Pancreas (tissue), 10 donors: Measurements from ENCODE around the gene SNRK. TPM values are rescaled to one million over a fixed set of nuclear protein-coding genes. Genes with fewer than 3 reads are reported as not detected.
A peak's percentile ranks its signal among the peaks of the same experiment; 100 is the strongest.

Source experiments
- ATAC-seq, 4 donors: fragments of 200-7000 bp; cut with Tn5 transposase; one replicate each; pipeline versions ENCODE4 v1.8.0 to v1.9.1; 2020; ENCODE audit warnings: mild to moderate bottlenecking in 4 of 4, moderate library complexity in 4 of 4
- DNase-seq, 6 donors: peaks; one replicate each; pipeline ENCODE4 v3.0.0-alpha.2; 2020
- FAIRE-seq: peaks from 2 replicates; lab custom pipeline; 2012; peaks lifted over from hg19 to GRCh38; lab: Jason Lieb, UNC
- H3K27ac ChIP-seq, 4 donors: fragments of 200-600 bp; sonication (generic); 1 replicate in 3 of 4; 2 replicates in 1 of 4; pipeline versions ENCODE4 v1.5.0 to v1.8.0; 2020
- H3K27me3 ChIP-seq, 4 donors: fragments of 200-600 bp; one replicate each; pipeline ENCODE4 v1.8.0; 2021
- H3K36me3 ChIP-seq, 3 donors: fragments of 200-600 bp; sonication (generic) in 1 of 3; one replicate each; pipeline versions ENCODE4 v1.5.0 to v1.8.0; 2020 to 2021
- H3K4me1 ChIP-seq, 3 donors: fragments of 200-600 bp; one replicate each; pipeline ENCODE4 v1.8.0; 2021
- H3K4me3 ChIP-seq, 4 donors: fragments of 200-600 bp; sonication (generic) in 2 of 4; one replicate each; pipeline versions ENCODE4 v1.5.0 to v1.8.0; 2020 to 2021
- H3K9me3 ChIP-seq, 4 donors: fragments of 200-600 bp; one replicate each; pipeline ENCODE4 v1.8.0; 2021
- WGBS, 2 donors: extraction: QIAGEN DNeasy Blood & Tissue Kit; methylation state at CpG; one replicate each; pipeline ENCODE4 v1.1.7; 2013; 5-methylcytosine and 5-hydroxymethylcytosine counted together
- intact Hi-C, 3 donors: fragments of 100-400 bp; cut with DNase I; formaldehyde crosslinking; loops; one replicate each; pipeline versions ENCODE4 v1.11.1 to v1.14.2; 2022
- polyA plus RNA-seq, 2 donors: library from polyadenylated mRNA; stranded (reverse); fragments of 200-250 nt; gene quantifications; one replicate each; pipeline ENCODE4 v1.2.3, GENCODE V29; 2013
- total RNA-seq, 6 donors: library from RNA; stranded (reverse); fragmentation: NEBNext Ultra II Directional in 4 of 6; extraction: Animal tissue kit (Norgen Biotek cat#: 25700) in 4 of 6; gene quantifications; one replicate each; pipeline versions ENCODE4 v1.2.1 to v1.2.4, GENCODE V29; 2021 to 2023
- TF ChIP-seq, protein P1 (sequence below), 4 donors: fragments of 200-600 bp; sonication (generic) in 3 of 4; IDR thresholded peaks; one replicate each; pipeline versions ENCODE4 v1.5.0 to v1.8.0; 2021; ENCODE audit warnings: antibody characterized with exemption in 4 of 4
- donor health status: healthy with polysubstance abuse.
- donor health status: DM: no; HTN: no; CAD: no; lungs with moderate emphysema.
- donor health status: DM: no; HTN: no; CAD: no.
- donor health status: control.
- donor health status: control.
- donor health status: Bipolar disorder and iron deficiency.
- donor health status: DM: yes; HTN: yes; CAD: no.
- donor health status: DM: no; HTN: no; CAD: no.
- donor health status: DM: no; HTN: no; CAD: no.
- donor health status: DM: yes; HTN: yes; CAD: no.

The SNRK gene
- total and polyA plus RNA-seq, 8 donors, result 6.3 to 24.2 (median 17.2) TPM

DNA sequence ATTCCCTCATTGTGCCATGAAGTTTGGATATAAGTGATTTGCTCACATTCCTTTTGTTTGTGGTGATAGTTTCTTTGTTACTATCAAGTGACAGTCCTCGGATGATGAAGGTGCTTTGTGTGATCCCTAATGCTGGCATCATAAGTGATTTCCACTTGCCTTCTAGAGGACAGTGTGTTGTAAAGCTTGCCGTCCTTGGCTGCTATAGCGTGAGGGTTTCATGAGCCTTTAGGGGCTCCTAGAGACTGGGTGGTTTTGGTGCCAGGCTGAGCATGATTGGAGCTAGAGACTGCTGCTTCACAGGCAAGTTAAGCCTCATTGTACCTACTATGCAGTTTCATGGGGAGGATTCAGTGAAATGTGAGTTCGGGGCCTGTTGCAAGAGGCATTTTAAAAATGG, 12.4 kb downstream of the SNRK start:
- Histone ChIP-seq H3K27ac (peak overlapping the region in 1 of 4 donors; percentile 4), H3K27me3 (no peaks in the 10 kb centered on the region), H3K4me3 (no peak overlapping the region), H3K9me3 (no peaks in the 10 kb centered on the region), H3K36me3 (peaks cover 0 to 4% (median 0%) of the 10 kb centered on the region in 3 donors), H3K4me1 (peaks cover 65 to 78% (median 69%) of the 10 kb centered on the region in 3 donors)
- ATAC-seq (peak in 2 of 4 donors; percentile 6 to 13), DNase-seq (no peak), FAIRE-seq (no peak)
- intact Hi-C loops, result no loop called here
- WGBS, 2 donors, result 46 to 53% methylated on average over 4 of the region's 4 CpGs
- TF ChIP-seq, protein P1, sequence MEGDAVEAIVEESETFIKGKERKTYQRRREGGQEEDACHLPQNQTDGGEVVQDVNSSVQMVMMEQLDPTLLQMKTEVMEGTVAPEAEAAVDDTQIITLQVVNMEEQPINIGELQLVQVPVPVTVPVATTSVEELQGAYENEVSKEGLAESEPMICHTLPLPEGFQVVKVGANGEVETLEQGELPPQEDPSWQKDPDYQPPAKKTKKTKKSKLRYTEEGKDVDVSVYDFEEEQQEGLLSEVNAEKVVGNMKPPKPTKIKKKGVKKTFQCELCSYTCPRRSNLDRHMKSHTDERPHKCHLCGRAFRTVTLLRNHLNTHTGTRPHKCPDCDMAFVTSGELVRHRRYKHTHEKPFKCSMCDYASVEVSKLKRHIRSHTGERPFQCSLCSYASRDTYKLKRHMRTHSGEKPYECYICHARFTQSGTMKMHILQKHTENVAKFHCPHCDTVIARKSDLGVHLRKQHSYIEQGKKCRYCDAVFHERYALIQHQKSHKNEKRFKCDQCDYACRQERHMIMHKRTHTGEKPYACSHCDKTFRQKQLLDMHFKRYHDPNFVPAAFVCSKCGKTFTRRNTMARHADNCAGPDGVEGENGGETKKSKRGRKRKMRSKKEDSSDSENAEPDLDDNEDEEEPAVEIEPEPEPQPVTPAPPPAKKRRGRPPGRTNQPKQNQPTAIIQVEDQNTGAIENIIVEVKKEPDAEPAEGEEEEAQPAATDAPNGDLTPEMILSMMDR (IDR thresholded peaks at IDR 0.05), result no peak

DNA sequence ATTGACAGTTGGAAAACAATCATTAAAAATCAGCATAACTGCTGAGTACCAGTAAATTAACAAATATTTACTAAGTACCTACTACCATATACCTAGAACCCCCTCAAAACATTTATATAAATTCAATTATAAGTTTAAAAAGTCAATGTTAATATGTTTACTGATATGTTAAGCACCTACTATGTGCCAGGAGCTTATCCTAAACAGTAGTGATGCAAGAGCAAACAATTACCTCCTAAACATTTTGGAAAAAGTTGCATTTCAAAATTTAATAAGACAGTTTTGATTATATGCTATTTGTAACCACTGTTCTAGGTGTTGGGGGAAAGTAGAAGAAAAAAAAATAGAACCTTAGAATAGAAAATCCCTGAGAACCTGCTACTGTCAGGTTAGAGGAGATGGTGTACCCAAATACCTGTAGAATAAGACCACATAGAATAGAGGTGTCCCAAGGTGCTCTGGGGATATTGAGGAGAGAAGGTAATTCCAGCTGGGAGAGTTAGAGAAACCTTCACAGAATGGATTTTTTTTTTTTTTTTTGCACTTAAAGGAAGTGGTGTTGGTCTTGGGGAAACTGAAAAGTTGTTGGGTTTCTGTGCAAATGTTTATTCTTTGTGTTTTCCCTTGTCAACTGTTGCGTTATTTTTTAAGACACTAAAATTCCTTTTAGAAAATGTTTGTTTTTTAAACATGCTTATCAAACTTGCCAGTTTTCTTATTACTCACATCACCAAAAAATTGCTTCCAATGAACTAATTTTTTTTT, 16.0 kb downstream of the SNRK start:
- ATAC-seq, result no peak
- intact Hi-C loops, result no loop called here
- peak overlapping the region in 1 of 4 donors; percentile 61 for H3K27ac ChIP-seq
- H3K4me1 ChIP-seq, result peaks cover 58 to 64% (median 63%) of the 10 kb centered on the region in 3 donors
- TF ChIP-seq, protein P1 (IDR thresholded peaks at IDR 0.05), result no peak
- peaks cover 0 to 4% (median 0%) of the 10 kb centered on the region in 3 donors for H3K36me3 ChIP-seq
- no peaks in the 10 kb centered on the region for H3K27me3 ChIP-seq
- no peak for DNase-seq
- WGBS, 2 donors, result 28 to 36% methylated on average over 1 of the region's 1 CpG
- no peaks in the 10 kb centered on the region for H3K9me3 ChIP-seq
- no peak for FAIRE-seq
- no peak overlapping the region for H3K4me3 ChIP-seq

DNA sequence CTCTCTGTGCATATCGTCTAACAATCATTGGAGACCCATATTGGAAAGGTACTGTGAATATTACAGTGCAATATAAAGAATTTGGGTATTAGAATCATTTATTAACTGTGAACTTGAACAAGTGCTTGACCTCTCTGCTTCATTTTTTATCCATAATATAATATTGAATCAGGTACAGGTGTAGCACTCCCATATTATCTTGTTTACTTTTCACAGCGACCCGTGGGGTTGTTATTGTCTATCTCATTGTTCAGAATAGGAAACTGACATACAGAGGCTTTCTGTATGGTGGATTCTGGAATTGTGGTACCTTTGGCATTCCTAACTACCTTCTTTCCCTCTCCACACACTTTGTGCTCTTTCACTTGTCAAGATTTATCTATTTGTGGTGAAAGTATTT, 17.8 kb downstream of the SNRK start:
- FAIRE-seq (no peak), DNase-seq (no peak), ATAC-seq (peak in 3 of 4 donors; percentile 71 to 84 (median 74))
- no peak overlapping the region for H3K4me3 ChIP-seq
- H3K4me1 ChIP-seq, result peaks cover 41 to 54% (median 51%) of the 10 kb centered on the region in 3 donors
- intact Hi-C loops, result no loop called here
- H3K27me3 ChIP-seq, result no peaks in the 10 kb centered on the region
- WGBS, 2 donors, result 25 to 27% methylated on average over 3 of the region's 3 CpGs
- H3K27ac ChIP-seq, result peak overlapping the region in 2 of 4 donors; percentile 29 to 61
- H3K9me3 ChIP-seq, result no peaks in the 10 kb centered on the region
- TF ChIP-seq, protein P1 (IDR thresholded peaks at IDR 0.05), result no peak
- peaks cover 0 to 4% (median 0%) of the 10 kb centered on the region in 3 donors for H3K36me3 ChIP-seq

DNA sequence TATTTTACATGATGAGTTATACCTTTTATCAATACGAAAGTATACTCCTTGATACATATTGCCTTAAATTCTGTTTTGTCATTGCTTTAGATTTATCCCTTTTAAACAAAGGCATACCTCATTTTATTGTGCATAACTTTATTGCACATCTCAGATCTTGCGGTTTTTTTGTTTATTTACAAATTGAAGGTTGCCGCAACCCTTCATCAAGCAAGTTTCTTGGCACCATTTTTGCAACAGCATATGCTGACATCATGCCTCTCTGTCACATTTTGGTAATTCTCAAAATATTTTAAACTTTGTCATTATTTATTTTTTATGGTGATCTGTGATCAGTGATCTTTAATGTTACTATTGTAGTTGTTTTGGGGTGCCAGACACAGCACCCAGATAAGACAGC, 20.9 kb downstream of the SNRK start:
- DNase-seq, result no peak
- 78 to 81% methylated on average over 3 of the region's 3 CpGs for WGBS, 2 donors

More for the DNA sequence above, 20.9 kb downstream of the SNRK start:
- H3K4me1 ChIP-seq, result peaks cover 28 to 34% (median 31%) of the 10 kb centered on the region in 3 donors
- no peak overlapping the region for H3K4me3 ChIP-seq
- TF ChIP-seq, protein P1 (IDR thresholded peaks at IDR 0.05), result no peak
- no peaks in the 10 kb centered on the region for H3K27me3 ChIP-seq
- H3K9me3 ChIP-seq, result no peaks in the 10 kb centered on the region
- no peak for FAIRE-seq
- peaks cover 0 to 4% (median 0%) of the 10 kb centered on the region in 3 donors for H3K36me3 ChIP-seq
- no peak for ATAC-seq
- intact Hi-C loops, result no loop called here
- H3K27ac ChIP-seq, result no peak overlapping the region
